ENCODE data around the gene PTK7. TPM values are rescaled to one million over a fixed set of nuclear protein-coding genes. Genes with fewer than 3 reads are reported as not detected.
"Not testable (repeated sequence)": the region's sequence is repeated elsewhere in the genome, so short reads cannot be mapped to it uniquely, and the experiment has no call there.

The PTK7 gene
- polyA plus RNA-seq, 1 donor = 35.7 TPM

GRCh38 chr6:43070028-43070632, 6.0 kb upstream of the PTK7 start:
- peaks cover 11% of the 10 kb centered on the region for H3K4me1 ChIP-seq (ENCODE audit: control insufficient read depth, insufficient read depth, low read length)
- peak in 1 of 2 donors; percentile 48 for DNase-seq
- no peaks in the 10 kb centered on the region for H3K9me3 ChIP-seq (ENCODE audit: control insufficient read depth, low read depth, low read length)
- no peak overlapping the region for H3K27ac ChIP-seq (ENCODE audit: low read length)
- H3K4me3 ChIP-seq (ENCODE audit: low read length) = no peak overlapping the region
- H3K36me3 ChIP-seq (ENCODE audit: control insufficient read depth, insufficient read depth, low read length) = peaks cover 70% of the 10 kb centered on the region
- H3K27me3 ChIP-seq (ENCODE audit: control insufficient read depth, insufficient read depth, low read length) = no peaks in the 10 kb centered on the region
- WGBS (ENCODE audit: insufficient coverage, low lambda C conversion rate) = no CpG with 5 or more reads among the region's 6 CpGs

- peaks cover 45% of the 10 kb centered on the region for H3K36me3 ChIP-seq (ENCODE audit: control insufficient read depth, insufficient read depth, low read length)
- no CpG with 5 or more reads among the region's 6 CpGs for WGBS (ENCODE audit: insufficient coverage, low lambda C conversion rate)
- H3K27ac ChIP-seq (ENCODE audit: low read length) = peak overlapping the region; percentile 60
- peaks cover 4% of the 10 kb centered on the region for H3K9me3 ChIP-seq (ENCODE audit: control insufficient read depth, low read depth, low read length)
- peak in 1 of 2 donors; percentile 49 for DNase-seq
- no peaks in the 10 kb centered on the region for H3K27me3 ChIP-seq (ENCODE audit: control insufficient read depth, insufficient read depth, low read length)
- peaks cover 26% of the 10 kb centered on the region for H3K4me1 ChIP-seq (ENCODE audit: control insufficient read depth, insufficient read depth, low read length)
- peak overlapping the region; percentile 35 for H3K4me3 ChIP-seq (ENCODE audit: low read length)
Observed at GRCh38 chr6:43074847-43075669, 1.1 kb upstream of the PTK7 start.

- Histone ChIP-seq H3K27me3 (ENCODE audit: control insufficient read depth, insufficient read depth, low read length) (no peaks in the 10 kb centered on the region), H3K9me3 (ENCODE audit: control insufficient read depth, low read depth, low read length) (peaks cover 4% of the 10 kb centered on the region), H3K27ac (ENCODE audit: low read length) (peak overlapping the region; percentile 75), H3K4me3 (ENCODE audit: low read length) (peak overlapping the region; percentile 91), H3K36me3 (ENCODE audit: control insufficient read depth, insufficient read depth, low read length) (peaks cover 29% of the 10 kb centered on the region), H3K4me1 (ENCODE audit: control insufficient read depth, insufficient read depth, low read length) (peaks cover 21% of the 10 kb centered on the region)
- peak in 1 of 2 donors; percentile 48 for DNase-seq
- no CpG with 5 or more reads among the region's 72 CpGs for WGBS (ENCODE audit: insufficient coverage, low lambda C conversion rate)
Observed at GRCh38 chr6:43076464-43077332, 584 bp downstream of the PTK7 start.

- Histone ChIP-seq H3K4me3 (ENCODE audit: low read length) (peak overlapping the region; percentile 91), H3K36me3 (ENCODE audit: control insufficient read depth, insufficient read depth, low read length) (peaks cover 22% of the 10 kb centered on the region), H3K27me3 (ENCODE audit: control insufficient read depth, insufficient read depth, low read length) (no peaks in the 10 kb centered on the region), H3K4me1 (ENCODE audit: control insufficient read depth, insufficient read depth, low read length) (peaks cover 21% of the 10 kb centered on the region), H3K27ac (ENCODE audit: low read length) (peak overlapping the region; percentile 75), H3K9me3 (ENCODE audit: control insufficient read depth, low read depth, low read length) (peaks cover 4% of the 10 kb centered on the region)
- WGBS (ENCODE audit: insufficient coverage, low lambda C conversion rate) = no CpG with 5 or more reads among the region's 8 CpGs
- DNase-seq = no peak
Observed at GRCh38 chr6:43077333-43077809, 1.3 kb downstream of the PTK7 start.

- Histone ChIP-seq H3K36me3 (ENCODE audit: control insufficient read depth, insufficient read depth, low read length) (peaks cover 15% of the 10 kb centered on the region), H3K27ac (ENCODE audit: low read length) (no peak overlapping the region), H3K4me3 (ENCODE audit: low read length) (no peak overlapping the region), H3K4me1 (ENCODE audit: control insufficient read depth, insufficient read depth, low read length) (peaks cover 22% of the 10 kb centered on the region), H3K27me3 (ENCODE audit: control insufficient read depth, insufficient read depth, low read length) (no peaks in the 10 kb centered on the region), H3K9me3 (ENCODE audit: control insufficient read depth, low read depth, low read length) (peaks cover 4% of the 10 kb centered on the region)
- WGBS (ENCODE audit: insufficient coverage, low lambda C conversion rate) = no CpG with 5 or more reads among the region's 6 CpGs
- DNase-seq = no peak
Observed at GRCh38 chr6:43077981-43078511, 1.9 kb downstream of the PTK7 start.

- no peak overlapping the region for H3K27ac ChIP-seq (ENCODE audit: low read length)
- peaks cover 24% of the 10 kb centered on the region for H3K4me1 ChIP-seq (ENCODE audit: control insufficient read depth, insufficient read depth, low read length)
- WGBS (ENCODE audit: insufficient coverage, low lambda C conversion rate) = no CpG with 5 or more reads among the region's 2 CpGs
- H3K27me3 ChIP-seq (ENCODE audit: control insufficient read depth, insufficient read depth, low read length) = no peaks in the 10 kb centered on the region
- peaks cover 12% of the 10 kb centered on the region for H3K36me3 ChIP-seq (ENCODE audit: control insufficient read depth, insufficient read depth, low read length)
- no peak for DNase-seq
- no peak overlapping the region for H3K4me3 ChIP-seq (ENCODE audit: low read length)
- H3K9me3 ChIP-seq (ENCODE audit: control insufficient read depth, low read depth, low read length) = peaks cover 4% of the 10 kb centered on the region
Observed at GRCh38 chr6:43078691-43079090, 2.6 kb downstream of the PTK7 start.

- Histone ChIP-seq H3K9me3 (ENCODE audit: control insufficient read depth, low read depth, low read length) (peaks cover 4% of the 10 kb centered on the region), H3K4me3 (ENCODE audit: low read length) (no peak overlapping the region), H3K4me1 (ENCODE audit: control insufficient read depth, insufficient read depth, low read length) (peaks cover 15% of the 10 kb centered on the region), H3K27ac (ENCODE audit: low read length) (no peak overlapping the region), H3K36me3 (ENCODE audit: control insufficient read depth, insufficient read depth, low read length) (no peaks in the 10 kb centered on the region), H3K27me3 (ENCODE audit: control insufficient read depth, insufficient read depth, low read length) (no peaks in the 10 kb centered on the region)
- whole genome bisulfite sequencing (ENCODE audit: insufficient coverage, low lambda C conversion rate) = 93% methylated on average over 2 of the region's 4 CpGs
- no peak for DNase-seq
Observed at GRCh38 chr6:43081043-43081442, 4.9 kb downstream of the PTK7 start.

- H3K4me1 ChIP-seq (ENCODE audit: control insufficient read depth, insufficient read depth, low read length) = peaks cover 16% of the 10 kb centered on the region
- H3K4me3 ChIP-seq (ENCODE audit: low read length); H3K36me3 ChIP-seq (ENCODE audit: control insufficient read depth, insufficient read depth, low read length); H3K9me3 ChIP-seq (ENCODE audit: control insufficient read depth, low read depth, low read length); DNase-seq; H3K27ac ChIP-seq (ENCODE audit: low read length); H3K27me3 ChIP-seq (ENCODE audit: control insufficient read depth, insufficient read depth, low read length): not testable (repeated sequence)
- no CpG with 5 or more reads among the region's 9 CpGs for WGBS (ENCODE audit: insufficient coverage, low lambda C conversion rate)
Observed at GRCh38 chr6:43081922-43082321, 5.8 kb downstream of the PTK7 start.

- Histone ChIP-seq H3K9me3 (ENCODE audit: control insufficient read depth, low read depth, low read length) (no peaks in the 10 kb centered on the region), H3K4me1 (ENCODE audit: control insufficient read depth, insufficient read depth, low read length) (peaks cover 10% of the 10 kb centered on the region), H3K4me3 (ENCODE audit: low read length) (no peak overlapping the region), H3K36me3 (ENCODE audit: control insufficient read depth, insufficient read depth, low read length) (no peaks in the 10 kb centered on the region), H3K27ac (ENCODE audit: low read length) (peak overlapping the region; percentile 17), H3K27me3 (ENCODE audit: control insufficient read depth, insufficient read depth, low read length) (no peaks in the 10 kb centered on the region)
- no peak for DNase-seq
- no CpG with 5 or more reads among the region's 13 CpGs for WGBS (ENCODE audit: insufficient coverage, low lambda C conversion rate)
Observed at GRCh38 chr6:43082806-43083655, 6.9 kb downstream of the PTK7 start.
